ENCODE measurements around the gene ELOVL2. TPM values are rescaled to one million over a fixed set of nuclear protein-coding genes. Genes with fewer than 3 reads are reported as not detected.

Gene ELOVL2
- total RNA-seq, 2 experiments from 2014 or later, result not detected

GRCh38 chr6:11042025-11042749 is 1.9 kb downstream of the ELOVL2 start:
- Histone ChIP-seq H3K9me3 (ENCODE audit: low read length) (no peaks in the 10 kb centered on the region), H3K79me2 (ENCODE audit: insufficient read depth, low read depth, low read length) (no peaks in the 10 kb centered on the region), H3K27ac (ENCODE audit: low read depth, low read length, poor library complexity, severe bottlenecking) (no peak overlapping the region), H2AFZ (ENCODE audit: low read length) (no peak overlapping the region), H3K4me2 (ENCODE audit: low read length) (no peak overlapping the region), H3K4me3 (ENCODE audit: low read depth, low read length, poor library complexity, severe bottlenecking) (no peak overlapping the region), H3K9me2 (ENCODE audit: insufficient read depth, low read length) (no peaks in the 10 kb centered on the region), H3K4me1 (ENCODE audit: insufficient read depth, low read length, poor library complexity, severe bottlenecking) (no peaks in the 10 kb centered on the region), H4K20me1 (ENCODE audit: insufficient read depth, low read length) (no peaks in the 10 kb centered on the region), H3K36me3 (ENCODE audit: insufficient read depth, low read length) (no peaks in the 10 kb centered on the region)
- TF ChIP-seq EZH2phosphoT487 (IDR thresholded peaks at IDR 0.05; ENCODE audit: borderline replicate concordance, low read depth, low read length) (no peak), CTCF (conservative IDR thresholded peaks at IDR 0.05; ENCODE audit: low read length) (no peak)
- BruUV-seq (replicated peaks), result no TSS peak
- CTCF ChIA-PET (ENCODE audit: unreplicated experiment), result no interaction called here
- no peak for DNase-seq (ENCODE audit: low spot score)
- POLR2A ChIA-PET, result interaction anchor here (0.7 to 1.4 kb wide), 3 partner anchors 14 to 1978 kb away, joined by 3 to 4 read pairs (median 3); no protein-coding TSS in a partner anchor
- intact Hi-C loops (cut with micrococcal nuclease; ENCODE audit: unreplicated experiment), result loop anchor here (2.0 kb wide), 1 partner anchor 13 kb away; no protein-coding TSS in a partner anchor

- no peaks in the 10 kb centered on the region for H4K20me1 ChIP-seq (ENCODE audit: insufficient read depth, low read length)
- H3K9me2 ChIP-seq (ENCODE audit: insufficient read depth, low read length), result no peaks in the 10 kb centered on the region
- H3K4me2 ChIP-seq (ENCODE audit: low read length), result no peak overlapping the region
- H3K79me2 ChIP-seq (ENCODE audit: insufficient read depth, low read depth, low read length), result no peaks in the 10 kb centered on the region
- no peaks in the 10 kb centered on the region for H3K36me3 ChIP-seq (ENCODE audit: insufficient read depth, low read length)
- H3K9me3 ChIP-seq (ENCODE audit: low read length), result no peaks in the 10 kb centered on the region
- DNase-seq (ENCODE audit: low spot score), result no peak
- BruUV-seq (replicated peaks), result no TSS peak
- no peak overlapping the region for H3K27ac ChIP-seq (ENCODE audit: low read depth, low read length, poor library complexity, severe bottlenecking)
- H3K4me3 ChIP-seq (ENCODE audit: low read depth, low read length, poor library complexity, severe bottlenecking), result no peak overlapping the region
- ChIA-PET POLR2A (interaction anchor here (0.6 to 1.7 kb wide), 4 partner anchors 17 to 368 kb away, joined by 3 read pairs; no protein-coding TSS in a partner anchor), CTCF (ENCODE audit: unreplicated experiment) (no interaction called here)
- intact Hi-C loops (cut with micrococcal nuclease; ENCODE audit: unreplicated experiment), result no loop called here
- H3K4me1 ChIP-seq (ENCODE audit: insufficient read depth, low read length, poor library complexity, severe bottlenecking), result no peaks in the 10 kb centered on the region
- H2AFZ ChIP-seq (ENCODE audit: low read length), result no peak overlapping the region
- TF ChIP-seq EZH2phosphoT487 (IDR thresholded peaks at IDR 0.05; ENCODE audit: borderline replicate concordance, low read depth, low read length) (no peak), CTCF (conservative IDR thresholded peaks at IDR 0.05; ENCODE audit: low read length) (no peak)
Observed at GRCh38 chr6:11040134-11040533, 4.0 kb downstream of the ELOVL2 start.

GRCh38 chr6:11039040-11039439 is 5.1 kb downstream of the ELOVL2 start:
- Histone ChIP-seq H3K4me3 (ENCODE audit: low read depth, low read length, poor library complexity, severe bottlenecking) (no peak overlapping the region), H3K4me2 (ENCODE audit: low read length) (no peak overlapping the region), H3K4me1 (ENCODE audit: insufficient read depth, low read length, poor library complexity, severe bottlenecking) (no peaks in the 10 kb centered on the region), H2AFZ (ENCODE audit: low read length) (no peak overlapping the region), H3K36me3 (ENCODE audit: insufficient read depth, low read length) (no peaks in the 10 kb centered on the region), H3K9me2 (ENCODE audit: insufficient read depth, low read length) (no peaks in the 10 kb centered on the region), H4K20me1 (ENCODE audit: insufficient read depth, low read length) (no peaks in the 10 kb centered on the region), H3K27ac (ENCODE audit: low read depth, low read length, poor library complexity, severe bottlenecking) (no peak overlapping the region), H3K79me2 (ENCODE audit: insufficient read depth, low read depth, low read length) (no peaks in the 10 kb centered on the region), H3K9me3 (ENCODE audit: low read length) (no peaks in the 10 kb centered on the region)
- no peak for TF ChIP-seq EZH2phosphoT487 (IDR thresholded peaks at IDR 0.05; ENCODE audit: borderline replicate concordance, low read depth, low read length)
- TF ChIP-seq CTCF (conservative IDR thresholded peaks at IDR 0.05; ENCODE audit: low read length), result no peak
- intact Hi-C loops (cut with micrococcal nuclease; ENCODE audit: unreplicated experiment), result no loop called here
- BruUV-seq (replicated peaks), result no TSS peak
- no peak for DNase-seq (ENCODE audit: low spot score)
- ChIA-PET POLR2A (no interaction called here), CTCF (ENCODE audit: unreplicated experiment) (no interaction called here)

Measured in OCI-LY7 (cell line).